ENCODE results near the gene PCP2.

Gene PCP2

GRCh38 chr19:7618771-7619510 lies 14.6 kb downstream of the PCP2 start:
- no peak for DNase-seq (ENCODE audit: low read depth)

GRCh38 chr19:7618348-7618747 lies 15.2 kb downstream of the PCP2 start:
- DNase-seq (ENCODE audit: low read depth), result no peak

- DNase-seq (ENCODE audit: low read depth), result no peak
Measured at GRCh38 chr19:7617735-7618134, 15.8 kb downstream of the PCP2 start.

- no peak for DNase-seq (ENCODE audit: low read depth)
Measured at GRCh38 chr19:7617172-7617571, 16.3 kb downstream of the PCP2 start.

GRCh38 chr19:7614859-7615741 lies 18.4 kb downstream of the PCP2 start:
- DNase-seq (ENCODE audit: low read depth), result no peak

- DNase-seq (ENCODE audit: low read depth), result no peak
Measured at GRCh38 chr19:7612282-7613274, 20.9 kb downstream of the PCP2 start.

GRCh38 chr19:7611541-7612279 lies 21.8 kb downstream of the PCP2 start:
- no peak for DNase-seq (ENCODE audit: low read depth)

- no peak for DNase-seq (ENCODE audit: low read depth)
Measured at GRCh38 chr19:7610491-7611240, 22.9 kb downstream of the PCP2 start.

- no peak for DNase-seq (ENCODE audit: low read depth)
Measured at GRCh38 chr19:7607874-7608560, 25.5 kb downstream of the PCP2 start.

- DNase-seq (ENCODE audit: low read depth), result no peak
Measured at GRCh38 chr19:7607212-7607873, 26.2 kb downstream of the PCP2 start.

GRCh38 chr19:7606289-7606688 lies 27.2 kb downstream of the PCP2 start:
- DNase-seq (ENCODE audit: low read depth), result no peak

- no peak for DNase-seq (ENCODE audit: low read depth)
Measured at GRCh38 chr19:7605490-7606222, 27.9 kb downstream of the PCP2 start.

- no peak for DNase-seq (ENCODE audit: low read depth)
Measured at GRCh38 chr19:7603919-7604318, 29.6 kb downstream of the PCP2 start.

- no peak for DNase-seq (ENCODE audit: low read depth)
Measured at GRCh38 chr19:7602935-7603497, 30.5 kb downstream of the PCP2 start.

GRCh38 chr19:7602240-7602934 lies 31.1 kb downstream of the PCP2 start:
- no peak for DNase-seq (ENCODE audit: low read depth)

GRCh38 chr19:7600721-7601120 lies 32.8 kb downstream of the PCP2 start:
- DNase-seq (ENCODE audit: low read depth), result no peak

- no peak for DNase-seq (ENCODE audit: low read depth)
Measured at GRCh38 chr19:7598180-7598579, 35.3 kb downstream of the PCP2 start.

GRCh38 chr19:7597689-7598088 lies 35.8 kb downstream of the PCP2 start:
- no peak for DNase-seq (ENCODE audit: low read depth)
